ENCODE results near the gene NPAS3.

The NPAS3 gene

GRCh38 chr14:33457617-33458016 lies 518.9 kb downstream of the NPAS3 start:
- no peaks in the 10 kb centered on the region for H3F3A ChIP-seq (ENCODE audit: insufficient read depth, low read length)
- no peaks in the 10 kb centered on the region for H3K4me1 ChIP-seq (ENCODE audit: low read length)
- no peaks in the 10 kb centered on the region for H3K79me2 ChIP-seq (ENCODE audit: low read length)
- TF ChIP-seq EZH2phosphoT487 (IDR thresholded peaks at IDR 0.05; ENCODE audit: low read length) (no peak), EZH2 (optimal IDR thresholded peaks at IDR 0.05; ENCODE audit: low read depth, low read length) (no peak), CTCF (IDR thresholded peaks at IDR 0.05; ENCODE audit: low read length) (no peak)
- H3K4me2 ChIP-seq (ENCODE audit: low read depth, low read length) = no peak overlapping the region
- H3K4me3 ChIP-seq (ENCODE audit: low read length) = no peak overlapping the region
- H3K27ac ChIP-seq (ENCODE audit: low read length) = no peak overlapping the region
- no peak overlapping the region for H2AFZ ChIP-seq (ENCODE audit: low read length)
- H4K20me1 ChIP-seq (ENCODE audit: insufficient read depth, low read length) = no peaks in the 10 kb centered on the region
- no peaks in the 10 kb centered on the region for H3K36me3 ChIP-seq (replicated peaks; ENCODE audit: insufficient read depth, low read length)
- H3K9ac ChIP-seq (ENCODE audit: low read length) = no peak overlapping the region
- no peaks in the 10 kb centered on the region for H3K27me3 ChIP-seq (replicated peaks; ENCODE audit: insufficient read depth, low read length)
- H3K9me3 ChIP-seq (replicated peaks; ENCODE audit: insufficient read depth, low read length) = no peaks in the 10 kb centered on the region
- H3K9me2 ChIP-seq (replicated peaks; ENCODE audit: insufficient read depth, low read length) = no peaks in the 10 kb centered on the region
- DNase-seq = no peak

- no peak overlapping the region for H3K4me3 ChIP-seq (ENCODE audit: low read length)
- no peaks in the 10 kb centered on the region for H3K9me3 ChIP-seq (replicated peaks; ENCODE audit: insufficient read depth, low read length)
- H3K79me2 ChIP-seq (ENCODE audit: low read length) = no peaks in the 10 kb centered on the region
- TF ChIP-seq EZH2 (optimal IDR thresholded peaks at IDR 0.05; ENCODE audit: low read depth, low read length) (no peak), CTCF (IDR thresholded peaks at IDR 0.05; ENCODE audit: low read length) (no peak), EZH2phosphoT487 (IDR thresholded peaks at IDR 0.05; ENCODE audit: low read length) (no peak)
- no peaks in the 10 kb centered on the region for H3K9me2 ChIP-seq (replicated peaks; ENCODE audit: insufficient read depth, low read length)
- no peaks in the 10 kb centered on the region for H4K20me1 ChIP-seq (ENCODE audit: insufficient read depth, low read length)
- no peak overlapping the region for H2AFZ ChIP-seq (ENCODE audit: low read length)
- H3K9ac ChIP-seq (ENCODE audit: low read length) = no peak overlapping the region
- H3K27ac ChIP-seq (ENCODE audit: low read length) = no peak overlapping the region
- no peaks in the 10 kb centered on the region for H3K36me3 ChIP-seq (replicated peaks; ENCODE audit: insufficient read depth, low read length)
- H3K27me3 ChIP-seq (replicated peaks; ENCODE audit: insufficient read depth, low read length) = no peaks in the 10 kb centered on the region
- no peak overlapping the region for H3K4me2 ChIP-seq (ENCODE audit: low read depth, low read length)
- no peak for DNase-seq
- H3K4me1 ChIP-seq (ENCODE audit: low read length) = no peaks in the 10 kb centered on the region
- no peaks in the 10 kb centered on the region for H3F3A ChIP-seq (ENCODE audit: insufficient read depth, low read length)
Measured at GRCh38 chr14:33460164-33460563, 521.5 kb downstream of the NPAS3 start.

GRCh38 chr14:33461036-33461435 lies 522.4 kb downstream of the NPAS3 start:
- Histone ChIP-seq H3K9me3 (replicated peaks; ENCODE audit: insufficient read depth, low read length) (no peaks in the 10 kb centered on the region), H3K36me3 (replicated peaks; ENCODE audit: insufficient read depth, low read length) (no peaks in the 10 kb centered on the region), H3K4me3 (ENCODE audit: low read length) (no peak overlapping the region), H3K27me3 (replicated peaks; ENCODE audit: insufficient read depth, low read length) (no peaks in the 10 kb centered on the region), H2AFZ (ENCODE audit: low read length) (no peak overlapping the region), H3K9me2 (replicated peaks; ENCODE audit: insufficient read depth, low read length) (no peaks in the 10 kb centered on the region), H3K4me1 (ENCODE audit: low read length) (no peaks in the 10 kb centered on the region), H3F3A (ENCODE audit: insufficient read depth, low read length) (no peaks in the 10 kb centered on the region), H3K4me2 (ENCODE audit: low read depth, low read length) (no peak overlapping the region), H4K20me1 (ENCODE audit: insufficient read depth, low read length) (no peaks in the 10 kb centered on the region), H3K79me2 (ENCODE audit: low read length) (no peaks in the 10 kb centered on the region), H3K27ac (ENCODE audit: low read length) (no peak overlapping the region), H3K9ac (ENCODE audit: low read length) (no peak overlapping the region)
- DNase-seq = no peak
- TF ChIP-seq EZH2phosphoT487 (IDR thresholded peaks at IDR 0.05; ENCODE audit: low read length) = no peak
- no peak for TF ChIP-seq EZH2 (optimal IDR thresholded peaks at IDR 0.05; ENCODE audit: low read depth, low read length)

GRCh38 chr14:33463731-33464130 lies 525.1 kb downstream of the NPAS3 start:
- no peak overlapping the region for H3K4me3 ChIP-seq (ENCODE audit: low read length)
- H3K9me3 ChIP-seq (replicated peaks; ENCODE audit: insufficient read depth, low read length) = no peaks in the 10 kb centered on the region
- H3F3A ChIP-seq (ENCODE audit: insufficient read depth, low read length) = no peaks in the 10 kb centered on the region
- no peak overlapping the region for H3K4me2 ChIP-seq (ENCODE audit: low read depth, low read length)
- no peak overlapping the region for H2AFZ ChIP-seq (ENCODE audit: low read length)
- H3K36me3 ChIP-seq (replicated peaks; ENCODE audit: insufficient read depth, low read length) = no peaks in the 10 kb centered on the region
- TF ChIP-seq CTCF (IDR thresholded peaks at IDR 0.05; ENCODE audit: low read length) (no peak), EZH2 (optimal IDR thresholded peaks at IDR 0.05; ENCODE audit: low read depth, low read length) (no peak), EZH2phosphoT487 (IDR thresholded peaks at IDR 0.05; ENCODE audit: low read length) (no peak)
- no peaks in the 10 kb centered on the region for H3K9me2 ChIP-seq (replicated peaks; ENCODE audit: insufficient read depth, low read length)
- DNase-seq = no peak
- no peaks in the 10 kb centered on the region for H3K4me1 ChIP-seq (ENCODE audit: low read length)
- no peak overlapping the region for H3K27ac ChIP-seq (ENCODE audit: low read length)
- no peaks in the 10 kb centered on the region for H3K79me2 ChIP-seq (ENCODE audit: low read length)
- no peaks in the 10 kb centered on the region for H4K20me1 ChIP-seq (ENCODE audit: insufficient read depth, low read length)
- no peaks in the 10 kb centered on the region for H3K27me3 ChIP-seq (replicated peaks; ENCODE audit: insufficient read depth, low read length)
- no peak overlapping the region for H3K9ac ChIP-seq (ENCODE audit: low read length)
